ENCODE results near the gene EXOC8. TPM values are rescaled to one million over a fixed set of nuclear protein-coding genes. Genes with fewer than 3 reads are reported as not detected.

The EXOC8 gene
- total and polyA plus RNA-seq, 2 experiments from 2014 or later, result 3.9 to 14.6 TPM

GRCh38 chr1:231359113-231359512 lies 21.5 kb upstream of the EXOC8 start:
- Histone ChIP-seq H4K20me1 (ENCODE audit: insufficient read depth) (0 out of 2 replicates have a peak, but pooled peaks cover 5% of the 10 kb centered on the region), H3K9me2 (ENCODE audit: insufficient read depth) (no peaks in the 10 kb centered on the region), H3K4me2 (ENCODE audit: unreplicated experiment) (peak overlapping the region; percentile 62), H3K27me3 (replicated peaks; ENCODE audit: insufficient read depth) (no peaks in the 10 kb centered on the region), H3K4me3 (no peak overlapping the region), H2AFZ (no peak overlapping the region), H3K4me1 (ENCODE audit: insufficient read depth) (peaks cover 22% of the 10 kb centered on the region), H3K36me3 (ENCODE audit: low read depth) (peaks cover 9% of the 10 kb centered on the region; the same call in 1 of the 2 replicates), H3F3A (ENCODE audit: insufficient read depth) (peaks cover 27% of the 10 kb centered on the region), H3K79me2 (ENCODE audit: insufficient read depth) (peaks cover 30% of the 10 kb centered on the region), H3K9ac (peak overlapping the region; percentile 40; the same call in 1 of the 2 replicates), H3K27ac (peak overlapping the region; percentile 70), H3K9me3 (ENCODE audit: low read depth) (no peaks in the 10 kb centered on the region)
- in situ Hi-C loops (cut with MboI), result no loop called here
- TF ChIP-seq EZH2phosphoT487 (IDR thresholded peaks at IDR 0.05; ENCODE audit: insufficient read depth, low read depth) (no peak), EZH2 (IDR thresholded peaks at IDR 0.05; ENCODE audit: insufficient read depth, poor library complexity, severe bottlenecking) (no peak)
- WGBS, 2 experiments (ENCODE audit: low coverage in 1 of 2, low lambda C conversion rate in 2 of 2, missing lambda C conversion rate in 2 of 2), result 4 to 10% methylated on average over 6 of the region's 6 CpGs
- DNase-seq, result peak; percentile 98

- TF ChIP-seq EZH2phosphoT487 (IDR thresholded peaks at IDR 0.05; ENCODE audit: insufficient read depth, low read depth) (no peak), EZH2 (IDR thresholded peaks at IDR 0.05; ENCODE audit: insufficient read depth, poor library complexity, severe bottlenecking) (no peak)
- Histone ChIP-seq H3K27me3 (replicated peaks; ENCODE audit: insufficient read depth) (no peaks in the 10 kb centered on the region), H3K4me3 (no peak overlapping the region), H4K20me1 (ENCODE audit: insufficient read depth) (0 out of 2 replicates have a peak, but pooled peaks cover 5% of the 10 kb centered on the region), H3K4me1 (ENCODE audit: insufficient read depth) (peaks cover 22% of the 10 kb centered on the region), H3K36me3 (ENCODE audit: low read depth) (peaks cover 6% of the 10 kb centered on the region; the same call in 1 of the 2 replicates), H3F3A (ENCODE audit: insufficient read depth) (peaks cover 26% of the 10 kb centered on the region), H3K9me2 (ENCODE audit: insufficient read depth) (no peaks in the 10 kb centered on the region), H3K9me3 (ENCODE audit: low read depth) (no peaks in the 10 kb centered on the region), H2AFZ (no peak overlapping the region), H3K9ac (no peak overlapping the region), H3K27ac (peak overlapping the region; percentile 15), H3K79me2 (ENCODE audit: insufficient read depth) (peaks cover 18% of the 10 kb centered on the region), H3K4me2 (ENCODE audit: unreplicated experiment) (no peak overlapping the region)
- WGBS, 2 experiments (ENCODE audit: low coverage in 1 of 2, low lambda C conversion rate in 2 of 2, missing lambda C conversion rate in 2 of 2), result 2 to 6% methylated on average over 4 of the region's 4 CpGs
- in situ Hi-C loops (cut with MboI), result no loop called here
- DNase-seq, result peak; percentile 87
Measured at GRCh38 chr1:231357831-231358354, 20.2 kb upstream of the EXOC8 start.

DNA sequence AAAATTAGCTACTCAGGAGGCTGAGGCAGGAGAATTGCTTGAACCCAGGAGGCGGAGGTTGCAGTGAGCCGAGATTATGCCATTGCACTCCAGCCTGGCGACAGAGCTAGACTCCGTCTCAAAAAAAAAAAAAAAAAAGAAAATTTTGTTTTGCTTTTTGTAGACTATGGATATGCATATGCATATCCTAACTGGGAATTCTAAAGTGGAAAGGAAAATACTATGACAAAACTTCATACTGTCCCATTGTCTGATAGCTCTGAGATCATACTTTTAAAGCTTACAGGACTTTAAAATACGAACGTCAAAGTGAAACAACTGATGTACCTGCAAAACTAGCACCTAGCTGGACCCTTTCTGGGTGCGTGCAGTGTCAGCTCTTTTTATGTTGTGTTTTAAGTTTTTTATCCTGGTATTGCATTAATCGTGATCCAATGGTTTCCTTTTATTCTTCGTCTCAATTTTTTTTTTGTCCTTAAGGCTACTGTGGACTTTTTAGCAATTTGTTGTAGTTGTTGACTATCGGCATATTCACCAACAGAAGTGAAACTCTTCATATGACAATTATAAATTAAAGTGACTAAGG lies 19.6 kb upstream of the EXOC8 start:
- Histone ChIP-seq H3K4me3 (no peak overlapping the region), H3K36me3 (ENCODE audit: low read depth) (peaks cover 12% of the 10 kb centered on the region), H3F3A (ENCODE audit: insufficient read depth) (peaks cover 24% of the 10 kb centered on the region), H4K20me1 (ENCODE audit: insufficient read depth) (0 out of 2 replicates have a peak, but pooled peaks cover 5% of the 10 kb centered on the region), H3K27ac (no peak overlapping the region), H3K79me2 (ENCODE audit: insufficient read depth) (peaks cover 12% of the 10 kb centered on the region; the same call in 1 of the 2 replicates), H2AFZ (no peak overlapping the region), H3K27me3 (replicated peaks; ENCODE audit: insufficient read depth) (no peaks in the 10 kb centered on the region), H3K4me2 (ENCODE audit: unreplicated experiment) (no peak overlapping the region), H3K9me3 (ENCODE audit: low read depth) (no peaks in the 10 kb centered on the region), H3K4me1 (ENCODE audit: insufficient read depth) (peaks cover 22% of the 10 kb centered on the region), H3K9me2 (ENCODE audit: insufficient read depth) (no peaks in the 10 kb centered on the region), H3K9ac (no peak overlapping the region)
- TF ChIP-seq EZH2 (IDR thresholded peaks at IDR 0.05; ENCODE audit: insufficient read depth, poor library complexity, severe bottlenecking) (no peak), EZH2phosphoT487 (IDR thresholded peaks at IDR 0.05; ENCODE audit: insufficient read depth, low read depth) (no peak)
- DNase-seq, result no peak
- 62 to 73% methylated on average over 10 of the region's 10 CpGs for WGBS, 2 experiments (ENCODE audit: low coverage in 1 of 2, low lambda C conversion rate in 2 of 2, missing lambda C conversion rate in 2 of 2)
- in situ Hi-C loops (cut with MboI), result no loop called here

GRCh38 chr1:231355171-231355570 lies 17.5 kb upstream of the EXOC8 start:
- H3K9me3 ChIP-seq (ENCODE audit: low read depth), result no peaks in the 10 kb centered on the region
- peaks cover 24% of the 10 kb centered on the region for H3F3A ChIP-seq (ENCODE audit: insufficient read depth)
- TF ChIP-seq EZH2phosphoT487 (IDR thresholded peaks at IDR 0.05; ENCODE audit: insufficient read depth, low read depth) (no peak), EZH2 (IDR thresholded peaks at IDR 0.05; ENCODE audit: insufficient read depth, poor library complexity, severe bottlenecking) (no peak)
- H3K9me2 ChIP-seq (ENCODE audit: insufficient read depth), result no peaks in the 10 kb centered on the region
- H3K4me2 ChIP-seq (ENCODE audit: unreplicated experiment), result no peak overlapping the region
- 0 out of 2 replicates have a peak, but pooled peaks cover 5% of the 10 kb centered on the region for H4K20me1 ChIP-seq (ENCODE audit: insufficient read depth)
- 58 to 67% methylated on average over 3 of the region's 3 CpGs for WGBS, 2 experiments (ENCODE audit: low coverage in 1 of 2, low lambda C conversion rate in 2 of 2, missing lambda C conversion rate in 2 of 2)
- in situ Hi-C loops (cut with MboI), result no loop called here
- 0 out of 2 replicates have a peak overlapping the region, but pooled peaks have one; percentile 14 for H3K27ac ChIP-seq
- no peak overlapping the region for H3K9ac ChIP-seq
- no peak overlapping the region for H3K4me3 ChIP-seq
- peaks cover 22% of the 10 kb centered on the region for H3K4me1 ChIP-seq (ENCODE audit: insufficient read depth)
- no peaks in the 10 kb centered on the region for H3K27me3 ChIP-seq (replicated peaks; ENCODE audit: insufficient read depth)
- peak; percentile 59 for DNase-seq
- H3K79me2 ChIP-seq (ENCODE audit: insufficient read depth), result 0 out of 2 replicates have a peak, but pooled peaks cover under 1% of the 10 kb centered on the region
- no peak overlapping the region for H2AFZ ChIP-seq
- peaks cover 24% of the 10 kb centered on the region for H3K36me3 ChIP-seq (ENCODE audit: low read depth)
